HL-60/S4 (cell line): ENCODE measurements around the gene MYRF.

Experiments used
- in situ Hi-C: fragments of 300-500 bp; cut with MboI; formaldehyde crosslinking; loops from 2 replicates; pipeline ENCODE4 v1.14.3; 2022; ENCODE audit warnings: low sequenced_read_pairs

Gene MYRF

GRCh38 chr11:61792310-61793082 lies 40.1 kb downstream of the MYRF start, which contains the start of the genes FEN1 and TMEM258:
FEN1 (plus strand) TSS chr11:61792911; CDS start chr11:61795362, 2,451 bp downstream.
TMEM258 (minus strand) TSS chr11:61792599; CDS start chr11:61792558, 41 bp downstream.
- in situ Hi-C loops: no loop called here

DNA sequence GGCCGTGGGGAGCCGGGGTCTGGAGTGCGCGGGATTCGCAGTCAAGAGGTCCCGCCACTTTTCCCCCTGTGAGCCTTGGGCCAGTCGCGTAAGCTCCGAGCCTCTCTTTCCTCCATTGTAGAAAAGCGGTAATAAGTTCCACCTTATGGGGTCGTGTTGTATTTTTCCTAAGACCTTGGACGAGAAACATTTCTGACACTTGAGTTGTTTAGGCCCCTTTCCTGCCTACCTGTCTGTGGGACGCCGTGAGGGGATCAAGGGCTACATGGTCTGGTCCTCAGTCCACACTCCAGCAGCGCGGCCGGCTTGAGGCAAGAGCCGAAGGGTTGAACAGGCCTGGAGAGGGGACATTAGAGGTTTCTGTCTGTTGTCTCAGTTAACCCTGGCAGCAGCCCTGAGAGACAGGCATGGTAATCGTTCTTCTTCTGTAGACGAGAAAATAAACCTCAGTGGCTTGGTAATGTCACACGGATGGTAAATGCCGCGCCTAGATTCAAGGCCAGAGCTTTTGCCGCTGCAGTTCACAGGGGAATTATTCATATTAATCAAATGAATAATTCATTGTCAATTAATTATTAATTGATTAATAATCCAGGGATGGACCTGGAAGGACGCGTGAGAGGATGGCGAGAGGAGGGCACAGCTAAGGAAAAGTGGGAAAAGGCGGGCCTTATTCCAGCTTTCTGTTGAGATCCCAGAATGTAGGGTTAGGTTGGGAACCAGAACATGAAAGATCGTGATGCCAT lies 40.8 kb downstream of the MYRF start:
- in situ Hi-C loops: no loop called here

- in situ Hi-C loops: no loop called here
Measured at GRCh38 chr11:61793829-61794204, 41.4 kb downstream of the MYRF start.

DNA sequence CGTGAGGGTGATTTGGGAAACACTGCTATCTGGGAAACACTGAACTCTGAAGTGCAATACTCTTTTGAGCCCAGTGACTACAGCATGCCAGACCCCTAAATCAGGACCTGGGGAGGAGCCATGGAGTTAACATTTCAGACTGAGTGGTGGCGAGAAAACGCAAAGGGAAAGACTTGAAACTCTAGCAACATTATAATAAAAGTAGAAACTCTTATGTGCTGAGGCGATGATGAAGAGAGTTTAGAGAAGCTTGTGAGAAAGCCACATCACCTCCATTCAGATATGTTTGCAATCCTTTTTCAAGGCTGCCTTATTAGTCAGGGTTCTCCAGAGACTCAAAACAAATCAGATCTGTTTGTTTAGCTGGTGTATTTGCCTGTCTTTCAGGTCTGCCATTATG lies 42.1 kb downstream of the MYRF start:
- in situ Hi-C loops: no loop called here

- in situ Hi-C loops: no loop called here
Measured at GRCh38 chr11:61795459-61795858, 43.0 kb downstream of the MYRF start.

DNA sequence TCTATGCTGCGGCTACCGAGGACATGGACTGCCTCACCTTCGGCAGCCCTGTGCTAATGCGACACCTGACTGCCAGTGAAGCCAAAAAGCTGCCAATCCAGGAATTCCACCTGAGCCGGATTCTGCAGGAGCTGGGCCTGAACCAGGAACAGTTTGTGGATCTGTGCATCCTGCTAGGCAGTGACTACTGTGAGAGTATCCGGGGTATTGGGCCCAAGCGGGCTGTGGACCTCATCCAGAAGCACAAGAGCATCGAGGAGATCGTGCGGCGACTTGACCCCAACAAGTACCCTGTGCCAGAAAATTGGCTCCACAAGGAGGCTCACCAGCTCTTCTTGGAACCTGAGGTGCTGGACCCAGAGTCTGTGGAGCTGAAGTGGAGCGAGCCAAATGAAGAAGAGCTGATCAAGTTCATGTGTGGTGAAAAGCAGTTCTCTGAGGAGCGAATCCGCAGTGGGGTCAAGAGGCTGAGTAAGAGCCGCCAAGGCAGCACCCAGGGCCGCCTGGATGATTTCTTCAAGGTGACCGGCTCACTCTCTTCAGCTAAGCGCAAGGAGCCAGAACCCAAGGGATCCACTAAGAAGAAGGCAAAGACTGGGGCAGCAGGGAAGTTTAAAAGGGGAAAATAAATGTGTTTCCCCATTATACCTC lies 43.6 kb downstream of the MYRF start:
- in situ Hi-C loops: no loop called here

DNA sequence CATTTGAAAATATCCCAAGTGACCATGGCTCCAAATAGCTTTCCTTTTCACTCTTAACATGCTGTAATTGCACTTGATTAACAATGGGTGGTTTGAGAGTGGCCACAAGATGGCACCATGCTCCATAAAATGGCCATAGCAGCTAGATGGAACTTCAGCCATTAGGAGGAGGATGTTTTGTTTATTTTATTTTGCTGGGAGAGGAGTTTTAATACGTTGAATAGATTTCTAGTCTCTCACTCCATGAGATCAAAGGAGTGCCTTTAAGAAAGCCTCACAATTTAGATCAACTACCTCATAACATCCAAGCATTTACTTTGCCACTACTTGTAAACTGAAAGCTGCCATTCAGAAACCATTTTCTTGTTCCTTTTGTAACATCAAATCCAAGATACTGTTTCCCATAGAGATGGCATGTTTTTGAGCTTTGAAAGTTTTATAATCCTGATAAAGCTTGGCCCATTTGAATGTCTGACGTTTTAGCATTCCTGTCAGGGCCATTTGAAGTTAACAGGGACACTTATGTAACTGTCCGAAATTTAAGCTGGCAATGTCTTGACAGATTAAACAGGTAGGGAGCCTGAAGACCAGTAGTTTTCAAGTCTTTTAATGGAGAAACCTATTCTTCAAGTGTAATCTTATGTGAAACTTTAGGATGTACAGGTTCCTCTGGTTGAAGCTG lies 45.0 kb downstream of the MYRF start:
- in situ Hi-C loops: no loop called here

DNA sequence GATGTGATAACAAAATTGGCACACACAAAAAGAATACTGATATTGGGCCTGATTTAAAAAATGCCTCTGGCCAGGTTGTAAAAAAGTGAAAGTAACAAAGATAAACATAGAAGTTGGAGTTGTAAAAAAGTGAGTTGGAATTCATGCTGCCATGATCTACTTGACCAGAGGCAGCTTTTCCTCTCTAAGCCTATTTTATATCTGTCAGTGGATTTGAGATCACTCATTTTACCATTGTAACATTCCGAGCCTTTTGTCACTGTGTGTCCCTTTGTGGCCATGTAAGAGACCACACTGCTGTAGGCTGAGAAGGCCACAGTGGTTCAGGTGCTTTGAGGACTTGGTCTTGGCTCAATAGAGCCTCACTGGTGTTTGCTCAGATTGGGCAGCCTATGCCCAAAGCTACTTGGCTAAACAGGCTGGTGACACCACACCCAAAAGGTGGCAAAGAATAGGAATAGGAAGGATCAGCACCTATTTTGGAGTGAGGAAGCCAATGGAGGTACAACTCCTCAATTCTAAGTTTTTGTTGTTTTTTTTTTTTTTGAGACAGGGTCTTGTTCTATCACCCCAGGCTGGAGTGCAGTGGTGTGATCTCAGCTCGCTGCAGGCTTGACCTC lies 47.3 kb downstream of the MYRF start:
- in situ Hi-C loops: no loop called here

DNA sequence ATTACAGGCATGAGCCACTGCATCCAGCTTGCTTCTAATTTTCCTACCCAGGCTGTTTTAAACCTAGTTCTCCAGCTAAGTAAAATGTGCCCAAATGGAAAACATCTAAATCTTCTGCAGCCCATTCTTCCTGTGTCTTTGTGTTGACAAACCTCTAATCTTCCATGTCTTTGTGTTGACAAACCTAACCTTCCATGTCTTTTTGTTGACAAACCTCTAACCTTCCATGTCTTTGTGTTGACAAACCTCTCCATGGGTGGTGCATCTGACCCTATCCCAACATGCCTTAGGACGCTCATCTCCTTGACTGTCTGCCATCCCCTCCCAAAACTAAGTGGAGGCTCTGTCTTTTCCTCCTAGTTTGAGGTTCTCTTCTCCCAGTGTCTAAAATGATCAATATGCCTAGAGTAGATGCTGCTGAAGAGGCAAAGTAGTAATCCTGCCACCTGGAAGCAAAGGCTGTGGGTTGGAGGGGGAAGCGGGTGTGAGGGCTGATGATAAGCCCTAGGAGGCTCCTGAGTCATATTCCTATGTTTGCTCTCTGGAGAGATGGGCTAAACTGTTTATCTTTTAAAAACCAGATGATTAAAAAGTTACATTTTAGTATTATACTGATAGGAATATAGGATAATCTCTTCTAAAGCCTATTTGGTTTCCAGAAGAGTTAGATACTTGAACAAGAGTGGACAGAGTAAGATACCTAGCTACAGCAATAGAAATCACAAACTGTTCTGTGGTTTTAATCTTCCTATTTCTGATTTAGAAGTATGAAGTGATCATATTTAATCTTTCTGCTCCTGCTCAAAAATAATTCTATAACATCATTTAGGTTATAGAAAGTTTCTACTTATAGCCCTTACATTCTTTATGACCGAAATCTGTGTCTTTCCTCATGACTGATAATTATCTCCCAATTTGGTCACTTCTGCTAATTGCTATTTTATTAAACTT lies 48.2 kb downstream of the MYRF start:
- in situ Hi-C loops: no loop called here

DNA sequence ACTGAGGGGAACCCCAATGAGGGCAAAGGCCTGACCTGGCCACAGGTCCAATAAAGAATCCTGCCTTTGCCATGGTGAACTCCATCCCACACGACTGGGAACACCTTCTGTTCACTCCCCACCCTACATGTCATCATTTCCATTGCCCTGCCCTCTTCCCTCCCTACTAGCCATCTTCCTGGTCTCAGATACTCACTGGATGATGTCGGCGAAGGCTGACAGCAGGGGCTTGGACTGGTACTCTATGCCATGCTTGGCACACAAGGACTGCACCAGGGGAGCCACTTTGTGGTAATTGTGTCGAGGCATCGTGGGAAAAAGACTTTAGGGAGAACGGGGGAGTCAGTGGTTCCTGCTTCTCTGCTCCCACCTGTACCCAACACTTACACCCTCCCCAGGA lies 50.2 kb downstream of the MYRF start:
- in situ Hi-C loops: no loop called here

DNA sequence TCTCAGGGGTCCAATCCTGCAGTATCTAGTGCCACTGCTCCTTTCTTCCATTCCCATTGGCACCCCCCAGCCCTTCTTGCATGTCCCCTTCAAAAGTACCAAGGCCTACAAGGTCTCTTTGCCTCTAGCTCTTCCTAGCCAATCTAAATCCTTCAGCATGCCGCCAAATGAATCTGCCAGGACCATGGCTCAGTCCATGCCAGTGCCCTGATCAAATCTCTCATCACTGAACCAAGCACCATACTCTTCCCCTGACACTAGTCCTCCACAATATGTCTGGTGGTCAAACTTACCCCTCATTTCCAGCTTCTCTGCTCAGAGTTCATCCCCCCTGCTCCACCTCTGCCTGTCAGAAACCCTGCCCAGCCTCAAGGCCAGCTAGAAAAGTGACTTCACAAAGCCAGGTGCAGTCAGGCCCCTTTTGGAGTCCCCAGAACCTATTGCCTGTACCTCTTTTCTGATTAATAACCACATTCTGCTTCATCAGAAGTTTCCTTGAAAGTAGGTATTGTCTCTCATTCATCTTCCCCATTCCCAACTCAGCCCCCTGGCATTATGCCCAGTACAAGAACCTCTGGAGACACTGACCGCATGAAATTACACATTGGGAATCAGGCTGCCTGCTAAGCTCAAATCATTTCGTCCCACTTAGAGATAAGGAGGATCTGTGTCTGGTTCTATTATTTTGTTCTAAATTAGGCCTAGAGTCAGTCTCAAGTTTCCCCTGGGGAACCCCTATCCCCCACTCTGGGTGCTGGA lies 51.6 kb downstream of the MYRF start:
- in situ Hi-C loops: no loop called here

GRCh38 chr11:61805146-61805545 lies 52.7 kb downstream of the MYRF start:
- in situ Hi-C loops: no loop called here

GRCh38 chr11:61806785-61807184 lies 54.3 kb downstream of the MYRF start:
- in situ Hi-C loops: no loop called here

GRCh38 chr11:61810671-61811175 lies 58.3 kb downstream of the MYRF start:
- in situ Hi-C loops: no loop called here

DNA sequence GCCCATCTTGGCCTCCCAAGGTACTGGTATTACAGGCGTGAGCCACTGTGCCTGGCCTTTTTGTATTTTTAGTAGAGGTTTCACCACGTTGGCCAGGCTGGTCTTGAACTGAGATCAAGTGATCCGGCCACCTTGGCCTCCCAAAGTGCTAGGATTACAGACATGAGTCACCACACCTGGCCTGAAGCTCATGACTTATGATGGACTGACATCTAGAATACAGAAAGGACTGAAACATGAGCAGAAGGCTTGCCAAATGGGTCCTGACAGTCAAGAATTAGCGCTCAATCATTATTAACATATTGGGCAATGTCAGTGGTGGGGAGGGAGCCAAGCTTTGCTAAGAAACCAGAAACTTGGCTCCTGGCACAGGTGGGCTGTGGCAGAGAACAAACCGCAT lies 59.4 kb downstream of the MYRF start:
- in situ Hi-C loops: no loop called here

GRCh38 chr11:61812736-61813411 lies 60.4 kb downstream of the MYRF start:
- in situ Hi-C loops: no loop called here

DNA sequence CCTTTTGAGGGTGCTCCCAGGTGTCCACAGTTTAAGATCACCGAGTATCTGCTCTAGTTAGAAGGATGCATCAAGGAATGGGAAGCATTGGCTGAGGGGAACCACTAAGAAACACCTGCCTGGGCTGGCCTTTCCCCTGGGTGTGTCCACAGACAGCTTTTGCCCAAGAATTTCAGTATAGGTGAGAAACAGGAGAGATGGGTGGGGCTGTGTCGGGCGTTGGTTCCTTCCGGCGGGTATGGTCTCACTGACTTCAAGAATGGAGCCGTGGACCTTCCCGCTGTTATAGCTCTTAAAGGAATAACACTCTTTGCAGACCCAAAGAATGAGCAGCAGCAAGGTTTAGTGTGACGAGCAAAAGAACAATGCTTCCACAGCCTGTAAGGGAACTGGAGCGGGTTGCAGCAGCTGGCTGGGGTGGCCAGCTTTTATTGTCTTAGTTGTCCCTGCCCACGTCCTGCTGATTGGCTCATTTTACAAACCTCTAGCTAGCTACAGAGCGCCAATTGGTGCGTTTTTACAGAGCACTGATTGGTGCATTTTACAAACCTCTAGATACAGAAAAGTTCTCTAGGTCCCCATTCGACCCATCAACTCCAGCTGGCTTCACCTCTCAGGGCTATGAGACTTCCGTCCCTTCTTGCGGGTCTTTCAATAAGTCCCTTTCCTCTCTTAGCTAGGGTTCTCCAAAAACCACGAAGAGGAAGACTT lies 62.0 kb downstream of the MYRF start:
- in situ Hi-C loops: no loop called here
